GM23338 (cell line): ENCODE measurements around the gene GRID2.

Experiments
- CREB1 ChIP-seq: fragments of 250-450 bp; sonication (Bioruptor Pico); IDR thresholded peaks from 2 replicates; pipeline ENCODE4 v1.5.0; 2020; ENCODE audit warnings: low read depth, mild to moderate bottlenecking, moderate library complexity
- CTCF ChIP-seq, 2 experiments: fragments of 200-600 bp in 1 of 2; sonication (generic) in 1 of 2; conservative IDR thresholded peaks; 2 replicates each; pipeline versions ENCODE4 v1.5.1 to v1.6.1; 2016 to 2017; ENCODE audit warnings: antibody characterized with exemption in 2 of 2, low read depth in 2 of 2, mild to moderate bottlenecking in 2 of 2, moderate library complexity in 1 of 2
- ETS1 ChIP-seq: IDR thresholded peaks from 2 replicates; pipeline ENCODE4 v1.6.1; 2016; ENCODE audit warnings: antibody characterized with exemption
- EZH2 ChIP-seq: fragments of 200-600 bp; sonication (generic); IDR thresholded peaks from one replicate; pipeline ENCODE4 v1.8.0; 2017; ENCODE audit warnings: antibody characterized with exemption, mild to moderate bottlenecking, low read depth; ENCODE audit not compliant: unreplicated experiment
- EZH2phosphoT487 ChIP-seq: fragments of 200-600 bp; sonication (generic); IDR thresholded peaks from one replicate; pipeline ENCODE4 v1.8.1; 2018; ENCODE audit warnings: antibody characterized with exemption; ENCODE audit not compliant: unreplicated experiment
- JUNB ChIP-seq: IDR thresholded peaks from one replicate; pipeline ENCODE4 v1.6.1; 2016; ENCODE audit warnings: antibody characterized with exemption; ENCODE audit not compliant: unreplicated experiment
- NANOG ChIP-seq: IDR thresholded peaks from 2 replicates; pipeline ENCODE4 v1.6.1; 2016; ENCODE audit warnings: antibody characterized with exemption, borderline replicate concordance
- POLR2AphosphoS5 ChIP-seq: IDR thresholded peaks from 2 replicates; pipeline ENCODE4 v1.6.1; 2016; ENCODE audit warnings: antibody characterized with exemption, low read depth
- REST ChIP-seq: IDR thresholded peaks from one replicate; pipeline ENCODE4 v1.6.1; 2018; ENCODE audit warnings: antibody characterized with exemption; ENCODE audit not compliant: unreplicated experiment
- STAT1 ChIP-seq: IDR thresholded peaks from one replicate; pipeline ENCODE4 v1.6.1; 2016; ENCODE audit warnings: antibody characterized with exemption; ENCODE audit not compliant: unreplicated experiment

- TF ChIP-seq JUNB (no peak), CTCF (conservative IDR thresholded peaks at IDR 0.05; ENCODE audit: low read depth in 2 of 2) (no peak), POLR2AphosphoS5 (no peak), REST (no peak), EZH2 (no peak), CREB1 (CRISPR knock-in tag) (no peak), EZH2phosphoT487 (no peak), NANOG (no peak), STAT1 (no peak), ETS1 (no peak)
These were observed 1030.2 kb downstream of the GRID2 start for GRCh38 chr4:93334003-93334402.
